Astrocyte of the spinal cord (primary cell): ENCODE data around the gene C5orf34.
"Not testable (repeated sequence)": the region's sequence is repeated elsewhere in the genome, so short reads cannot be mapped to it uniquely, and the experiment has no call there.

Experiments
- DNase-seq: peaks from one replicate; pipeline ENCODE4 v3.0.0; 2011; ENCODE audit warnings: low read depth, low spot score
- H3K4me3 ChIP-seq: 2 replicates; pipeline ENCODE4 v1.5.1; 2011; ENCODE audit warnings: low read depth, mild to moderate bottlenecking, low read length, moderate library complexity
- in situ Hi-C: cut with HindIII; loops from 2 replicates; pipeline ENCODE4 v1.10.0; 2017; ENCODE audit warnings: low sequenced_read_pairs
- TF ChIP-seq, protein P1 (sequence below): IDR thresholded peaks from 2 replicates; pipeline ENCODE4 v1.5.1; 2012; ENCODE audit warnings: low read depth, mild to moderate bottlenecking, low read length, inconsistent platforms

C5orf34 gene

DNA sequence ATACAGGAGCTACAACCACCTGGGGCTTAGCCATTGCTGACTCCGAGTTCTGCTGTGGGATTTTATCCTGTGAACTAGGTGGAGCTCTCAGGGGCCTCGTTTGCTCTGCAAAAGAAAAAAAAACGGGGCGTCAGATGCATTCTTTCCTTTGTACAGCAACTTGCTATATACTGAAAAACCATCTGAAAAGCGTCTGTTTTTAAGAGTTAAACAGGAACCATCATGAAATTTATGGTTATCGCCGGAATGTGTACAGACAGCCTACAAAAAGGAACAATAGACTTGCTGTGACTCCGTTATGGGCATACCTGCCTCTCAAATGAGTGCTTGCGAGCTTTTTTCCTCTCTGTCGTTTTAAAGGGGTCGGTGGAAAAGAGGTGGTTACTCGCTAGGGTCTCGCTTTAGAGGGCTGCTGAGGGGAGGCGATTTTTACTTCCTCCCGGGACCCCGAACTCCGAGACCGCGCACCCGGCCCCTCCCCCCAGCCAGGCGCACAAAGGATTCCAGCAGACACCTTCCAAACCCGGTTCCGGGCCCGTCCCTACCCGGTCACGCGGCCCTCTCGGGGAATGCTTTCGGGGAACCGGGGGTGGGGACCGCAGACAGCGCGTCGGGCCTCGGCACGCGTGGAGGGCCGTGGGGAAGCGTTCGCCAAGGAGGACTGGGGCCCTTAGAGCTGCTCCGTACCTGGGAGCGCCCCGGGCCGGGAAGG is 41.1 kb upstream of the C5orf34 start:
- peak overlapping the region; percentile 60 for H3K4me3 ChIP-seq
- in situ Hi-C loops, result no loop called here
- TF ChIP-seq, protein P1, sequence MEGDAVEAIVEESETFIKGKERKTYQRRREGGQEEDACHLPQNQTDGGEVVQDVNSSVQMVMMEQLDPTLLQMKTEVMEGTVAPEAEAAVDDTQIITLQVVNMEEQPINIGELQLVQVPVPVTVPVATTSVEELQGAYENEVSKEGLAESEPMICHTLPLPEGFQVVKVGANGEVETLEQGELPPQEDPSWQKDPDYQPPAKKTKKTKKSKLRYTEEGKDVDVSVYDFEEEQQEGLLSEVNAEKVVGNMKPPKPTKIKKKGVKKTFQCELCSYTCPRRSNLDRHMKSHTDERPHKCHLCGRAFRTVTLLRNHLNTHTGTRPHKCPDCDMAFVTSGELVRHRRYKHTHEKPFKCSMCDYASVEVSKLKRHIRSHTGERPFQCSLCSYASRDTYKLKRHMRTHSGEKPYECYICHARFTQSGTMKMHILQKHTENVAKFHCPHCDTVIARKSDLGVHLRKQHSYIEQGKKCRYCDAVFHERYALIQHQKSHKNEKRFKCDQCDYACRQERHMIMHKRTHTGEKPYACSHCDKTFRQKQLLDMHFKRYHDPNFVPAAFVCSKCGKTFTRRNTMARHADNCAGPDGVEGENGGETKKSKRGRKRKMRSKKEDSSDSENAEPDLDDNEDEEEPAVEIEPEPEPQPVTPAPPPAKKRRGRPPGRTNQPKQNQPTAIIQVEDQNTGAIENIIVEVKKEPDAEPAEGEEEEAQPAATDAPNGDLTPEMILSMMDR, result no peak
- DNase-seq, result peak; percentile 47

DNA sequence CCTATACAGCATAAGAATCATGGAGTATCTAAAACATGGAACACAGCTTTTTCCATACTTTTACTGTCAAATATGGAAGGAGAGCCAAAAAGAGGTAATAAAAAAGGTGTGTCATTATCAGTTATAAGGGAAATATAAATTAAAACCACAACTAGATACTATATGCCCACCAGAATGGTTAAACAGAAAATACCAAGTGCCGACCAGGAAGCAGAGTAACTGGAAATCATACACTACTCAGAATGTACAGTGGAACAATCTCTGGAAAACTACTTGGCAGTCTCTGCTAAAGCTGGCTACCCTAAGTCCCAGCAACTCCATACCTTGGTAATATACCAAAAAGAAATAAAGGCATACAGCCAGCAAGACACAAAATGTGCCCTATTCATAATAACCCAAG is 39.5 kb upstream of the C5orf34 start:
- in situ Hi-C loops, result no loop called here
- no peak overlapping the region for H3K4me3 ChIP-seq
- TF ChIP-seq, protein P1, result no peak
- DNase-seq, result no peak

DNA sequence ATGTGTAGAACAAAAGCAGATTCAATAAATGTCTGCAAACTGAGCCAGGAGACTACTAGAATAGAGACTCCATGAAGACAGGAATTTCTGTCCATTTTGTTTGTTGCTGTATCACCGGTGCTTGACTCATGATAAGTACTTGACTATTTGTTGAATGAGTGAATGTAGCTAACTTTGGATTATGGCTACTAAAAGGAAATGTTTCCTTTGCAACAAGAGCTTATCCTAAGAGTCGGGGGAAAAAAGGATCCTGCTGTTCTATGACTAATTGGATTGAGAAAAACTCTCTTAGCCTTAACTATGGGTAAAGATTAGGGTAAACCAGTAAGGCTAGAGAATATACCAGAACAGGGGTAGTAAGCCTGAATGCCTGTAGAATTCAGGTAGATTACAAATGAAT is 38.4 kb upstream of the C5orf34 start:
- H3K4me3 ChIP-seq, result no peak overlapping the region
- in situ Hi-C loops, result no loop called here
- peak; percentile 41 for DNase-seq
- TF ChIP-seq, protein P1, result no peak

DNA sequence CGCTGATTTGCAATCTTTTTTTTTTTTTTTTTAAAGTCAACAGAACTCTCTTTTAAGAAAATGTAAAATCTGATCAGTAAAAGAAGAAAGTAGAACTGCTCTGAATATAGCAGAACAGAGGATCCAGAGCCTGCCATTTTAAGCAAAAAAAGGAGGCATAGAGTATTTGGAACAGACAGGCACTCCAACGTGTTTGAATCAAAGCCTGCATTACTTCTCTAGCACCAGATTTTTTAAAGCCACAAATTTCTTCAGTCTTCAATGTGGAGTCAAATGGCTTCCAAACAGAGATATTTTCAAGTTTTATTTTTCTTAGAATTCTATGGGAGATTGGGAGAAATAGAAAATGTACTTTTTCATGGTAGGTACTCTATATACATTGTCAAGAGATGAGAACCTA is 36.8 kb upstream of the C5orf34 start:
- H3K4me3 ChIP-seq, result no peak overlapping the region
- in situ Hi-C loops, result no loop called here
- DNase-seq, result no peak
- TF ChIP-seq, protein P1, result no peak

DNA sequence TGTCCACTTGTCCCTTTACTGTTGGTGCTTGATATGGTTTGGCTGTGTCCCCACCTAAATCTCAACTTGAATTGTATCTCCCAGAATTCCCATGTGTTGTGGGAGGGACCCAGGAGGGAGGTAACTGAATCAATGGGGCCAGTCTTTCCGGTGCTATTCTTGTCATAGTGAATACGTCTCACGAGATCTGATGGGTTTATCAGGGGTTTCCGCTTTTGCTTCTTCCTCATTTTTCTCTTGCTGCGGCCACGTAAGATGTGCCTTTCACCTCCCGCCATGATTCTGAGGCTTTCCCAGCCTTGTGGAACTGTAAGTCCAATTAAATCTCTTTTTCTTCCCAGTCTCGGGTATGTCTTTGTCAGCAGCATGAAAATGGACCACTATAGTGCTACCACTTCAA is 34.3 kb upstream of the C5orf34 start:
- DNase-seq, H3K4me3 ChIP-seq, in situ Hi-C loops: not testable (repeated sequence)

DNA sequence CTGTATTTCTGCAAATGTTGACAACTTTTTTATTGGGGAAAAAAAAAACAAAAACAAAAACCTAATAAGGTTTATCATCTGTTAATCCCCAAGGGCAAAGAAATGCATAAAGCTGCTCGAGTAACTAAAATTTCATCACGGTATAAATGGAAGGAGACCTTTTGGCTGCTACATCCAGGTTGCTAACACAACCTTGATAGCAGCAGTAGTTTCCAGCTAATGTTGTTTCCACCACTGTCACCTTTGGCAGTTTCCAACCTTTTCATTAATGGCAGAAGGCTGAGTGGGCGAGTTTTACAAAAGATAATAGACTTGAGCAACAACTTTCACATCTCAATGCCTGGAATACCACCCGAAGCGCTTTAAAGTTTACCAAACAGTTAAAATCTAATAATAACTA is 33.4 kb upstream of the C5orf34 start:
- in situ Hi-C loops, result no loop called here
- DNase-seq, result no peak
- TF ChIP-seq, protein P1, result no peak

DNA sequence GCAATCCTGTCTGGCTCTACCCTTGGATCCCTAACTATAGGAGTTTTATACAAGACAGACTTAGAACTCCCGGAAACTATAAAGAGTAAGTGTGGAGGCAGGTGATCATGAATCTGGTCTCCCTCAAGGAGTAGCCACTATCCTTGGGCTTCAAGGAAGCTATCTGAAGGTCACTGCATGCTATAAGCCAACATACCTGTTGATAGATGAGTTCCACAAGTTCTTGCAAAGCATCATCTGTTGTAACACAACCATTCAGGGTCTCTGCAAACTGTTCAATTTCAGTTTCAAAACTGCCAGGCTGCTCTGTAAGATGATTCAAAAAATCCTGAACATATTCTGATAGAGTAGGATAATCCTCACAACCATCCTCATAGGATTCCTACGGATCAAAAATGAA is 32.6 kb upstream of the C5orf34 start:
- in situ Hi-C loops, result no loop called here
- H3K4me3 ChIP-seq, result no peak overlapping the region
- TF ChIP-seq, protein P1, result no peak
- DNase-seq, result no peak

More for the DNA sequence above, 33.4 kb upstream of the C5orf34 start:
- no peak overlapping the region for H3K4me3 ChIP-seq
